GM18867 (cell line): ENCODE results near the gene APH1A.
A peak's percentile ranks its signal among the peaks of the same experiment; 100 is the strongest.
"Not testable (repeated sequence)": the region's sequence is repeated elsewhere in the genome, so short reads cannot be mapped to it uniquely, and the experiment has no call there.

Experiments
- ATAC-seq: cut with Tn5 transposase; IDR thresholded peaks from one replicate; pipeline ENCODE4 v1.9.1; 2021; ENCODE audit warnings: mild to moderate bottlenecking, moderate library complexity; ENCODE audit not compliant: unreplicated experiment

The APH1A gene

GRCh38 chr1:150234566-150235293 is 34.1 kb downstream of the APH1A start:
- peak; percentile 56 for ATAC-seq

GRCh38 chr1:150234309-150234565 is 34.6 kb downstream of the APH1A start:
- ATAC-seq: no peak

- ATAC-seq: no peak
These were observed 35.2 kb downstream of the APH1A start for GRCh38 chr1:150233359-150234308.

GRCh38 chr1:150232921-150233320 is 35.9 kb downstream of the APH1A start:
- not testable (repeated sequence) for ATAC-seq

- not testable (repeated sequence) for ATAC-seq
These were observed 40.6 kb downstream of the APH1A start for GRCh38 chr1:150228246-150228645.

- ATAC-seq: no peak
These were observed 41.6 kb downstream of the APH1A start for GRCh38 chr1:150227228-150227627.

GRCh38 chr1:150226486-150226885 is 42.3 kb downstream of the APH1A start:
- ATAC-seq: no peak

GRCh38 chr1:150225546-150225945 is 43.3 kb downstream of the APH1A start:
- no peak for ATAC-seq

GRCh38 chr1:150224983-150225382 is 43.8 kb downstream of the APH1A start:
- no peak for ATAC-seq

- no peak for ATAC-seq
These were observed 47.3 kb downstream of the APH1A start for GRCh38 chr1:150221552-150221951.

- not testable (repeated sequence) for ATAC-seq
These were observed 53.0 kb downstream of the APH1A start for GRCh38 chr1:150215855-150216254.
